DND-41 (cell line): ENCODE results near the gene HDAC6.
"Not testable (repeated sequence)": the region's sequence is repeated elsewhere in the genome, so short reads cannot be mapped to it uniquely, and the experiment has no call there.

Source experiments
- ATAC-seq: fragments of 200-7000 bp; cut with Tn5 transposase; 3 replicates; pipeline ENCODE4 v1.9.1; 2021; ENCODE audit warnings: low read depth; ENCODE audit not compliant: insufficient read depth
- DNase-seq: peaks from one replicate; pipeline ENCODE4 v3.0.0-alpha.2; 2020
- H2AFZ ChIP-seq: 2 replicates; pipeline ENCODE4 v1.6.0; 2012; ENCODE audit warnings: low read depth, low read length
- H3K27ac ChIP-seq: 2 replicates; pipeline ENCODE4 v1.5.1; 2012; ENCODE audit warnings: low read length, inconsistent platforms
- H3K27me3 ChIP-seq: fragments of 200-600 bp; sonication (generic); 2 replicates; pipeline ENCODE4 v1.6.0; 2012; ENCODE audit warnings: low read length, mild to moderate bottlenecking, inconsistent platforms; ENCODE audit not compliant: insufficient read depth, poor library complexity
- H3K36me3 ChIP-seq: 2 replicates; pipeline ENCODE4 v1.5.1; 2012; ENCODE audit warnings: low read length, inconsistent platforms; ENCODE audit not compliant: insufficient read depth
- H3K4me1 ChIP-seq: 2 replicates; pipeline ENCODE4 v1.5.1; 2012; ENCODE audit warnings: mild to moderate bottlenecking, low read length; ENCODE audit not compliant: insufficient read depth
- H3K4me2 ChIP-seq: 2 replicates; pipeline ENCODE4 v1.6.0; 2012; ENCODE audit warnings: mild to moderate bottlenecking, moderate library complexity, low read length, inconsistent platforms; ENCODE audit not compliant: insufficient read depth
- H3K4me3 ChIP-seq, 2 experiments: fragments of 200-600 bp in 1 of 2; shearing (Covaris generic) in 1 of 2; 2 replicates each; pipeline ENCODE4 v1.5.1; 2012 to 2016; ENCODE audit warnings: inconsistent platforms in 2 of 2, low read length in 2 of 2, mild to moderate bottlenecking in 2 of 2, low read depth in 1 of 2, moderate library complexity in 1 of 2
- H3K79me2 ChIP-seq: 2 replicates; pipeline ENCODE4 v1.6.0; 2012; ENCODE audit warnings: low read length, inconsistent platforms; ENCODE audit not compliant: insufficient read depth
- H3K9ac ChIP-seq: 2 replicates; pipeline ENCODE4 v1.6.0; 2012; ENCODE audit warnings: low read depth, mild to moderate bottlenecking, inconsistent platforms, low read length, moderate library complexity
- H3K9me3 ChIP-seq: 2 replicates; pipeline ENCODE4 v1.5.1; 2012; ENCODE audit warnings: low read length, moderate library complexity, mild to moderate bottlenecking, inconsistent platforms; ENCODE audit not compliant: insufficient read depth, severe bottlenecking
- H4K20me1 ChIP-seq: 2 replicates; pipeline ENCODE4 v1.6.0; 2012; ENCODE audit warnings: low read length; ENCODE audit not compliant: insufficient read depth
- EZH2 ChIP-seq: IDR thresholded peaks from 3 replicates; pipeline ENCODE4 v1.6.1; 2012; ENCODE audit warnings: borderline replicate concordance, low read depth, mild to moderate bottlenecking, moderate library complexity, low read length, inconsistent platforms; ENCODE audit not compliant: severe bottlenecking
- TF ChIP-seq, protein P1 (sequence below): IDR thresholded peaks from 2 replicates; pipeline ENCODE4 v1.5.1; 2012; ENCODE audit warnings: borderline replicate concordance, low read length, moderate library complexity, mild to moderate bottlenecking; ENCODE audit not compliant: poor library complexity, severe bottlenecking; ENCODE audit errors: extremely low read depth

HDAC6 gene

GRCh38 chrX:48815266-48815665 lies 13.4 kb downstream of the HDAC6 start:
- H3K4me1 ChIP-seq = no peaks in the 10 kb centered on the region
- DNase-seq = no peak
- no peak for TF ChIP-seq EZH2
- TF ChIP-seq, protein P1, sequence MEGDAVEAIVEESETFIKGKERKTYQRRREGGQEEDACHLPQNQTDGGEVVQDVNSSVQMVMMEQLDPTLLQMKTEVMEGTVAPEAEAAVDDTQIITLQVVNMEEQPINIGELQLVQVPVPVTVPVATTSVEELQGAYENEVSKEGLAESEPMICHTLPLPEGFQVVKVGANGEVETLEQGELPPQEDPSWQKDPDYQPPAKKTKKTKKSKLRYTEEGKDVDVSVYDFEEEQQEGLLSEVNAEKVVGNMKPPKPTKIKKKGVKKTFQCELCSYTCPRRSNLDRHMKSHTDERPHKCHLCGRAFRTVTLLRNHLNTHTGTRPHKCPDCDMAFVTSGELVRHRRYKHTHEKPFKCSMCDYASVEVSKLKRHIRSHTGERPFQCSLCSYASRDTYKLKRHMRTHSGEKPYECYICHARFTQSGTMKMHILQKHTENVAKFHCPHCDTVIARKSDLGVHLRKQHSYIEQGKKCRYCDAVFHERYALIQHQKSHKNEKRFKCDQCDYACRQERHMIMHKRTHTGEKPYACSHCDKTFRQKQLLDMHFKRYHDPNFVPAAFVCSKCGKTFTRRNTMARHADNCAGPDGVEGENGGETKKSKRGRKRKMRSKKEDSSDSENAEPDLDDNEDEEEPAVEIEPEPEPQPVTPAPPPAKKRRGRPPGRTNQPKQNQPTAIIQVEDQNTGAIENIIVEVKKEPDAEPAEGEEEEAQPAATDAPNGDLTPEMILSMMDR = no peak
- no peaks in the 10 kb centered on the region for H3K27me3 ChIP-seq
- H2AFZ ChIP-seq = no peak overlapping the region
- H3K4me3 ChIP-seq = no peak overlapping the region
- H4K20me1 ChIP-seq = no peaks in the 10 kb centered on the region
- H3K79me2 ChIP-seq = no peaks in the 10 kb centered on the region
- no peaks in the 10 kb centered on the region for H3K9me3 ChIP-seq
- peaks cover 30% of the 10 kb centered on the region for H3K36me3 ChIP-seq
- no peak overlapping the region for H3K4me2 ChIP-seq
- ATAC-seq = no peak
- H3K27ac ChIP-seq = no peak overlapping the region
- H3K9ac ChIP-seq = no peak overlapping the region

DNA sequence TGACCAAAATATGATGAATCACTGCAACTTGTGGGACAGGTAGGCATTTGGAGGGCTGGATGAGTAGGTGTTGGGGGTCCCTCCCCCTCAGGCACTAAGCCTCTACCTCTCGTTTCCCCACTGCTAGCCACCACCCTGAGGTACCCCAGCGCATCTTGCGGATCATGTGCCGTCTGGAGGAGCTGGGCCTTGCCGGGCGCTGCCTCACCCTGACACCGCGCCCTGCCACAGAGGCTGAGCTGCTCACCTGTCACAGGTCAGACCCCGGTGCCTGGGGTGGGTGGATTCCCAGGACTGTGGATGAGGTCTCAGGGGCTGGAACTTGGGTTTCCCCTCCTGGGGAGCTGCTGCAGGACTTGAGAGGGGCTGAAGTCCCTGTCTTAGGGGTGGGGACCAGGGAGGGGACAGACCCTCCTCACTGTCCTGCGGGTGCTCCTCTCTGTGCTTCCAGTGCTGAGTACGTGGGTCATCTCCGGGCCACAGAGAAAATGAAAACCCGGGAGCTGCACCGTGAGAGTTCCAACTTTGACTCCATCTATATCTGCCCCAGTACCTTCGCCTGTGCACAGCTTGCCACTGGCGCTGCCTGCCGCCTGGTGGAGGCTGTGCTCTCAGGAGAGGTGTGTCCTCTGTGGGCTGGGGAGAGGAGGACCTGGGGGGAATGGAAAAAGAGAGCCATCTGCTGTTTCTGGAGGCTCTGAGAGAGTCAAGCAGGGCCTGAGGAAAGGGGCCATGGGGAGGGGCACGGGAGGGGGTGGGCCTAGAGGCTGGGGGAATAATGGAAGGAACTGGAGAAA lies 14.3 kb downstream of the HDAC6 start:
- H3K4me3 ChIP-seq = no peak overlapping the region
- H2AFZ ChIP-seq = no peak overlapping the region
- ATAC-seq (no peak), DNase-seq (no peak)
- no peak overlapping the region for H3K9ac ChIP-seq
- no peaks in the 10 kb centered on the region for H3K27me3 ChIP-seq
- H3K9me3 ChIP-seq = no peaks in the 10 kb centered on the region
- no peak overlapping the region for H3K4me2 ChIP-seq
- H3K79me2 ChIP-seq = no peaks in the 10 kb centered on the region
- H3K27ac ChIP-seq = no peak overlapping the region
- H3K36me3 ChIP-seq = peaks cover 33% of the 10 kb centered on the region
- no peaks in the 10 kb centered on the region for H3K4me1 ChIP-seq
- no peak for TF ChIP-seq EZH2
- TF ChIP-seq, protein P1 = no peak
- no peaks in the 10 kb centered on the region for H4K20me1 ChIP-seq

DNA sequence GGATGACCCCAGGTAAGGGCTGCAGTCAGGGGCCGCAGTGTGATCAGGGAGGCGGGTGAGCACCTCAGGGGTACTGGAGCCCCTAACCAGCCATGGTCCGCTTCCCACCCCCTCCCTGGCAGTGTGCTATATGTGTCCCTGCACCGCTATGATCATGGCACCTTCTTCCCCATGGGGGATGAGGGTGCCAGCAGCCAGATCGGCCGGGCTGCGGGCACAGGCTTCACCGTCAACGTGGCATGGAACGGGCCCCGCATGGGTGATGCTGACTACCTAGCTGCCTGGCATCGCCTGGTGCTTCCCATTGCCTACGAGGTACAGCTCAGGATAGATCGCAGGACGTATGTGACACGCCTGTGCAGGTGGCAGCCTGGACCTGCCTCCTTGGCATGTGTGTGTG lies 16.2 kb downstream of the HDAC6 start:
- Histone ChIP-seq H3K9me3 (no peaks in the 10 kb centered on the region), H3K27me3 (no peaks in the 10 kb centered on the region), H3K4me1 (no peaks in the 10 kb centered on the region), H2AFZ (no peak overlapping the region), H3K4me3 (no peak overlapping the region), H3K79me2 (no peaks in the 10 kb centered on the region), H3K9ac (no peak overlapping the region), H3K36me3 (peaks cover 40% of the 10 kb centered on the region), H4K20me1 (no peaks in the 10 kb centered on the region), H3K4me2 (no peak overlapping the region), H3K27ac (no peak overlapping the region)
- TF ChIP-seq, protein P1 = no peak
- no peak for TF ChIP-seq EZH2
- ATAC-seq = no peak
- DNase-seq = no peak

GRCh38 chrX:48818866-48819265 lies 17.0 kb downstream of the HDAC6 start:
- Histone ChIP-seq H3K27ac (no peak overlapping the region), H4K20me1 (no peaks in the 10 kb centered on the region), H3K4me1 (no peaks in the 10 kb centered on the region), H3K79me2 (no peaks in the 10 kb centered on the region), H3K4me3 (no peak overlapping the region), H3K4me2 (no peak overlapping the region), H3K36me3 (peaks cover 47% of the 10 kb centered on the region), H3K9me3 (no peaks in the 10 kb centered on the region), H3K9ac (no peak overlapping the region), H2AFZ (no peak overlapping the region), H3K27me3 (no peaks in the 10 kb centered on the region)
- DNase-seq = no peak
- no peak for ATAC-seq
- TF ChIP-seq, protein P1 = no peak
- no peak for TF ChIP-seq EZH2

GRCh38 chrX:48819394-48819793 lies 17.5 kb downstream of the HDAC6 start:
- H3K4me1 ChIP-seq, ATAC-seq, H3K4me3 ChIP-seq, DNase-seq, H3K9me3 ChIP-seq, H4K20me1 ChIP-seq, H2AFZ ChIP-seq, H3K4me2 ChIP-seq, H3K27me3 ChIP-seq, H3K9ac ChIP-seq, H3K79me2 ChIP-seq, H3K27ac ChIP-seq: not testable (repeated sequence)
- peaks cover 46% of the 10 kb centered on the region for H3K36me3 ChIP-seq
